NCI-H1092 (cell line): ENCODE data around the gene ADSS1.

Source experiments
- DNase-seq: peaks from one replicate; lab custom pipeline; 2025; lab: John Stamatoyannopoulos, UW

ADSS1 gene

DNA sequence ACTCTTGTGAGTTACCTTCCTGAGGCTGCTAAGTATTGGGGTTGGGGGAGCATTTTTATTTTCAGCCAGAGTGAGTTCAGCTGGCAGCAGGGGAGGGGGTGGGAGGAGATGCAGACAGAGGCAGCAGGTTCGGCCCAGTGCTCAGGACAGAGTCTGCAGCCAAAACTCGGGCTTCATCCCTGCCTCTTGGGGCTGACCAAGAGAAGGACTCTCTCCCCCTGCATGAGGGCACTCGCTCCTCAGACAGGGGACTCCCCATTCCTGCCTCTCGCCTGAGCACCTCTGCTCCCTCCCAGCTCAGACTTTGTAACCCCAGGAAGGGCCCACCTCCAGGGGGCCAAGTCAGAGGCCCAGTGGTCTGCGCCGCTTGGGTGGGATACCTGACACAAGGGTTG, 72.7 kb downstream of the ADSS1 start:
- DNase-seq = no peak
